Panc1 (cell line): ENCODE data around the gene WWOX.

Experiments
- CTCF ChIP-seq: fragments of 450-650 bp; IDR thresholded peaks from 2 replicates; pipeline ENCODE4 v1.5.1; 2017; ENCODE audit warnings: mild to moderate bottlenecking
- POLR2AphosphoS5 ChIP-seq: IDR thresholded peaks from 2 replicates; pipeline ENCODE4 v1.6.1; 2012; ENCODE audit warnings: mild to moderate bottlenecking, low read depth, low read length, moderate library complexity
- REST ChIP-seq, 2 experiments: IDR thresholded peaks; 2 replicates each; pipeline ENCODE4 v1.6.1; 2011 to 2012; ENCODE audit warnings: low read depth in 2 of 2, control low read depth in 1 of 2, low read length in 1 of 2, mild to moderate bottlenecking in 1 of 2, moderate library complexity in 1 of 2; ENCODE audit not compliant: insufficient read depth in 1 of 2
- SIN3A ChIP-seq: IDR thresholded peaks from 2 replicates; pipeline ENCODE4 v1.6.1; 2012; ENCODE audit warnings: low read depth, mild to moderate bottlenecking, low read length, moderate library complexity, borderline replicate concordance; ENCODE audit not compliant: insufficient read depth
- TCF7L2 ChIP-seq: IDR thresholded peaks from 2 replicates; pipeline ENCODE4 v1.6.1; 2011; ENCODE audit warnings: mild to moderate bottlenecking, low read depth, low read length, inconsistent platforms

GRCh38 chr16:78551487-78552085 lies 452.1 kb downstream of the WWOX start:
- TF ChIP-seq CTCF (no peak), SIN3A (no peak), POLR2AphosphoS5 (no peak), TCF7L2 (no peak), REST (IDR thresholded peaks at IDR 0.05; ENCODE audit: insufficient read depth in 1 of 2, low read depth in 2 of 2, low read length in 1 of 2) (no peak)
